ENCODE data around the gene TNFSF18. TPM values are rescaled to one million over a fixed set of nuclear protein-coding genes. Genes with fewer than 3 reads are reported as not detected.

Gene TNFSF18
- total RNA-seq, 3 donors from 2014 or later: not detected

GRCh38 chr1:173014160-173014559 is 36.6 kb downstream of the TNFSF18 start:
- no peaks in the 10 kb centered on the region for H3K27me3 Mint-ChIP-seq (ENCODE audit: low read depth)
- H3K36me3 Mint-ChIP-seq (ENCODE audit: insufficient read depth): no peaks in the 10 kb centered on the region
- no peak overlapping the region for H3K4me3 Mint-ChIP-seq
- peaks cover 9% of the 10 kb centered on the region for H3K4me1 Mint-ChIP-seq (ENCODE audit: low read depth)
- ATAC-seq (no peak), DNase-seq (no peak)
- no peaks in the 10 kb centered on the region for H3K9me3 Mint-ChIP-seq

DNA sequence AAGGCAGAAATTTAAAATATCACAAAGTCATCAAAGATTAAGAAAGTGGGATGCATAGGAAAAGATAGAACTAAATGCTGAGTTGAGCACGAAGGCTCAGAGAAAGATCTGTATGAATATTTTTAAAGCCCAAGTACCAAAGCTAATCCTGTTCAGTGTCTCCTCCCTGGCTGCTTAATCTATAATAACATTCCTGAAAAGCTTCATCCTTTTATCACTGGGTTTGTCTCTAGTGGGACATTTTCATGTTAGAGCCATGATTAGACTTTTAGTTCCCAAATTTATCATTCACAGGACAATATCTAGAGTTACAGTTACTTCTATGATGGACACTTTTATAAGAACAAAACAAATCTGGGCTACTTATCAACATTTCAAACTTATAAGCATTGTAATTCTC is 38.6 kb downstream of the TNFSF18 start:
- no peaks in the 10 kb centered on the region for H3K4me1 Mint-ChIP-seq (ENCODE audit: low read depth)
- no peaks in the 10 kb centered on the region for H3K9me3 Mint-ChIP-seq
- DNase-seq (no peak), ATAC-seq (no peak)
- no peak overlapping the region for H3K4me3 Mint-ChIP-seq
- H3K27me3 Mint-ChIP-seq (ENCODE audit: low read depth): no peaks in the 10 kb centered on the region
- no peaks in the 10 kb centered on the region for H3K36me3 Mint-ChIP-seq (ENCODE audit: insufficient read depth)

DNA sequence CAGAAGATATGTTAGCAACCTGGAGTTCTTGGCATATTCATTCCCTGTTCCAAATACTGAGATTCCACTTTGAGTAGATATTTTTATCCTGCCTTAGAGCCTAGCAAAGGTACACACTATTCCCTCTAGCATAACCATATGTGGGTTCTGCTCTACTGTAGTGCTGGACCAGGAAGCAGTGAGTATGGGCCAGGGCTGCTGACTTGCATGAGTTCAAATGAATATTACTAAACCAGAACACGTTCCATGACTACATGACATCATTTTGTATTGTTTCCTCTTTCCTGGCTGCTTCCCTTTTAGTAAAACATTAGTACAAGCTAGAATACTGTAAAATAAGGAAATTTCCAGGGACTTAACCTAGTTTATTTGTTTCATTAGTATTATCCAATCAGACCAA is 41.1 kb downstream of the TNFSF18 start:
- Mint-ChIP-seq H3K4me1 (ENCODE audit: low read depth) (peaks cover 11% of the 10 kb centered on the region), H3K27me3 (ENCODE audit: low read depth) (no peaks in the 10 kb centered on the region), H3K36me3 (ENCODE audit: insufficient read depth) (no peaks in the 10 kb centered on the region), H3K4me3 (no peak overlapping the region), H3K9me3 (no peaks in the 10 kb centered on the region)
- ATAC-seq (no peak), DNase-seq (no peak)

- Mint-ChIP-seq H3K27me3 (ENCODE audit: low read depth) (no peaks in the 10 kb centered on the region), H3K4me1 (ENCODE audit: low read depth) (peaks cover 11% of the 10 kb centered on the region), H3K9me3 (peaks cover 13% of the 10 kb centered on the region)
Observed at GRCh38 chr1:173005196-173005864, 45.4 kb downstream of the TNFSF18 start.

DNA sequence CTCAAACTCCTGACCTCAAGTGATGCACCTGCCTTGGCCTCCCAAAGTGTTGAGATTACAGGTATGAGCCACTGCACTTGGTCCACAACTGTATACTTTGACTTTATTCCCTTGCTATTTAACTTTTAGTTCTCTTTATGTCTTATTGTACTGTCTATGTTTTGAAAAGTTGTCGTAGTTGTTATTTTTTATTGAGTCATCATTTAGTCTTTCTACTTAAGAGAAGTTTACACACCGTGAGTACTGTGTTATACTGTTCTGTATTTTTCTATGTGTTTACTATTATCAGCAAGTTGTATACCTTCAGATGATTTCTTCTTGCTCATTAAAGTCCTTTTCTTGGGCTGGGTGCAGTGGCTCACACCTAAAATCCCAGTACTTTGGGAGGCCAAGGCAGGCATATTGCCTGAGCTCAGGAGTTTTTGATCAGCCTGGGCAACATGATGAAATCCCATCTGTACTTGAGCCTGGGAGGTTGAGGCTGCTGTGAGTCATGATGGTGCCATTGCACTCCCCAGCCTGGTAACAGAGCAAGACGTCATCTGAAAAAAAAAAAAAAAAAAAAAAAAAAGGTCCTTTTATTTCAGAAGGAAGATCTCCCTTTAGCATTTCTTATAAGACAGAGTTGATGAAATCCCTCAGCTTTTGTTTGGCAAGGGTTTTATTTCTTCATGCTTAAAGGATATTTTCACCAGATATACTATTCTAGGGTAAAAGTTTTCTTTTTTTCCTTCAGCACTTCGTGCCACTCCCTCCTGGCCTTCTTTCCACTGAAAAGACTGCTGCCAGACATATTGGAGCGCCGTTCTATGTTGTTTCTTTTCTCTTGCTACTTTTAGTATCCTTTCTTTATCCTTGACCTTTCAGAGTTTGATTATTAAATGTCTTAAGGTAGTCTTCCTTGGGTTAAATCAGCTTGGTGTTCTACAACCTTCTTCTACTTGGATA is 47.6 kb downstream of the TNFSF18 start:
- H3K4me3 Mint-ChIP-seq: no peak overlapping the region
- no peaks in the 10 kb centered on the region for H3K36me3 Mint-ChIP-seq (ENCODE audit: insufficient read depth)
- H3K27me3 Mint-ChIP-seq (ENCODE audit: low read depth): no peaks in the 10 kb centered on the region
- ATAC-seq (no peak), DNase-seq (no peak)
- peaks cover 20% of the 10 kb centered on the region for H3K9me3 Mint-ChIP-seq
- H3K4me1 Mint-ChIP-seq (ENCODE audit: low read depth): peaks cover 11% of the 10 kb centered on the region

More at GRCh38 chr1:173005196-173005864, 45.4 kb downstream of the TNFSF18 start:
- Mint-ChIP-seq H3K4me3 (no peak overlapping the region), H3K36me3 (ENCODE audit: insufficient read depth) (no peaks in the 10 kb centered on the region)
- DNase-seq: no peak
- ATAC-seq: no peak

DNA sequence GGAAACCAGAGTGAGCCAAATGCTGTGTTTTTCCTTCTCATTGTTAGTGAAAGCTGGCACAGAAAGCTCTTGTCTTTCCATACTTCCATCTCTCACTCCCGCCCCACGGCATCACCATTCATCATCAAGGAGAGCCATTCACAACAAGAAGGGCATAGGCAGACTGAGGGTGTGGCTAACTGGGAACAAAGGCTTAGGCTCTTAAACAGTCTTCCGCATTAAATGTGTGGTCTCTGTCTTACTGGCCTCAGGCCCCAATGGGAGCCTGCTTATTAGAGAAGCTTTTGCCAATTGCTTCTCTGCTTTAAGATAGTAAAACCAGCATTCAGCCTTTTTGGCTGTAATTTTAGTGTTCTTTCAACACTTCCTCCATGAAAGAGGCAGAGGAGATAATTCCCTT is 51.4 kb downstream of the TNFSF18 start:
- Mint-ChIP-seq H3K36me3 (ENCODE audit: insufficient read depth) (no peaks in the 10 kb centered on the region), H3K4me3 (no peak overlapping the region), H3K9me3 (peaks cover 26% of the 10 kb centered on the region), H3K27me3 (ENCODE audit: low read depth) (no peaks in the 10 kb centered on the region), H3K4me1 (ENCODE audit: low read depth) (no peaks in the 10 kb centered on the region)
- DNase-seq: no peak
- no peak for ATAC-seq

DNA sequence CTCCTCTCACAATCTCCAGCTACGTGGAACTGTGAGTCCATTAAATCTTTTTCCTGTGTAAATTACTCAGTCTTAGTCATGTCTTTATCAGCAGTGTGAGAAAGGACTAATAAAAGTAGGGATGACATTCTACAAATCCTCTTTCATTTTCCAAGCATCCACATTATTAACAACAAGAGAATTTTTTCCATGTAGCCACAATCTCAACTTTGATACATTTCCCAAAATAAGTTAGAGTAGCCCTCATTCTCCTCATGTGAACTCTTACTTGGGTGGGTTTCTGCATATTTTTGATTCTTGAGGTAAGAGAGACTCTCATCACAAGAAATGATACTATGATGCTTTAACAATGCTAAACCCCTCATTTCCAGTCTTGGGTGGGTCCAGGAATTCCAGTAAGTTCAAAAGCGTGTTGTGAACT is 52.8 kb downstream of the TNFSF18 start:
- ATAC-seq (no peak), DNase-seq (no peak)
- Mint-ChIP-seq H3K9me3 (peaks cover 26% of the 10 kb centered on the region), H3K4me1 (ENCODE audit: low read depth) (no peaks in the 10 kb centered on the region), H3K27me3 (ENCODE audit: low read depth) (no peaks in the 10 kb centered on the region), H3K36me3 (ENCODE audit: insufficient read depth) (no peaks in the 10 kb centered on the region), H3K4me3 (no peak overlapping the region)

GRCh38 chr1:172993640-172994039 is 57.1 kb downstream of the TNFSF18 start:
- no peak overlapping the region for H3K4me3 Mint-ChIP-seq
- H3K27me3 Mint-ChIP-seq (ENCODE audit: low read depth): no peaks in the 10 kb centered on the region
- ATAC-seq (no peak), DNase-seq (no peak)
- peaks cover 7% of the 10 kb centered on the region for H3K9me3 Mint-ChIP-seq
- H3K4me1 Mint-ChIP-seq (ENCODE audit: low read depth): no peaks in the 10 kb centered on the region
- H3K36me3 Mint-ChIP-seq (ENCODE audit: insufficient read depth): no peaks in the 10 kb centered on the region

DNA sequence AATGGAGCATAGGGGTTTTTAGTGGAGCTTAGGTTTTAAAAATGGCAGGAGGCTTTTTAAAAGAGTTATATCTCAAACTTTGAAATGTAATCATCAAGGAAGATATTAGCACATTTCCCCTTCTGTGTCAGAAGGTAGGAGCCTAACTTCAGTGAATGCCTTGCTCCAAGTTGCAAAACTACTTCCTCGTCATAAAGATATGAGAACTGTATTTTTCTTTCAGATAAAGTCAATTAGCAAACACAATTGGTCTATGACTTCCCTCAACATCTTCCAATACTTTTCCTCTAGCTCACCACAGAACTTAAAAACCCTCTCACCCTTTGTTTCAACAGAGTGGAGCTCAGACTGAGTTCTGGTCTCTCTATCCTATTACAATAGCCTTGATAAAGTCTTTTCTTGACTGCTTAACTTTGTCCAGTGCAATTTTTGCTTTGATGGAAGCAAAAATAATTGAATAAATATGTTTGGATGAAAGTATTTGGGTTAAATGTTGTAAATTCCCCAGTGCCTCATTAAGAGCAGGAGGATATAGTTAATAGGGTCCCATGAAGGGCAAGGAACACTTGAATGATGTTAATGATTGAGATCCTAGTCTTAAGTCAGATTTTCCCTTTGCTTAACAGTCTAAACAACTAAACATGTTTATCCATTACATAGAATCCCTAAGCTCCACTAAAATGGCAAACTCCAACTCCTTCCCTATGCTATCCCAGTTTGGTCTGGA is 58.9 kb downstream of the TNFSF18 start:
- DNase-seq (no peak), ATAC-seq (no peak)
- Mint-ChIP-seq H3K4me1 (ENCODE audit: low read depth) (no peaks in the 10 kb centered on the region), H3K27me3 (ENCODE audit: low read depth) (no peaks in the 10 kb centered on the region), H3K4me3 (no peak overlapping the region), H3K36me3 (ENCODE audit: insufficient read depth) (no peaks in the 10 kb centered on the region), H3K9me3 (no peaks in the 10 kb centered on the region)

GRCh38 chr1:172990598-172991215 is 60.0 kb downstream of the TNFSF18 start:
- no peak for DNase-seq
- Mint-ChIP-seq H3K36me3 (ENCODE audit: insufficient read depth) (no peaks in the 10 kb centered on the region), H3K27me3 (ENCODE audit: low read depth) (no peaks in the 10 kb centered on the region), H3K9me3 (no peaks in the 10 kb centered on the region), H3K4me1 (ENCODE audit: low read depth) (no peaks in the 10 kb centered on the region), H3K4me3 (no peak overlapping the region)
- no peak for ATAC-seq

Other genes starting within 250 kb of the TNFSF18 start
- under 1 TPM; 0.33 to 0.63 (median 0.63) TPM for gene TNFSF4, start 156.4 kb upstream of the TNFSF18 start, total RNA-seq